GM18951 (cell line): ENCODE data around the gene HOMER2.
"Not testable (repeated sequence)": the region's sequence is repeated elsewhere in the genome, so short reads cannot be mapped to it uniquely, and the experiment has no call there.

ENCODE experiments used
- POLR2A ChIP-seq: IDR thresholded peaks from 4 replicates; pipeline ENCODE4 v1.6.1; 2011; ENCODE audit warnings: mild to moderate bottlenecking; ENCODE audit not compliant: insufficient read length, insufficient read depth; ENCODE audit errors: extremely low read depth
- in situ Hi-C: fragments of 300-500 bp; cut with MboI; formaldehyde crosslinking; loops from one replicate; pipeline ENCODE4 v1.12.0; 2022; ENCODE audit warnings: low sequenced_read_pairs, mixed read lengths, inconsistent platforms; ENCODE audit not compliant: unreplicated experiment

HOMER2 gene

DNA sequence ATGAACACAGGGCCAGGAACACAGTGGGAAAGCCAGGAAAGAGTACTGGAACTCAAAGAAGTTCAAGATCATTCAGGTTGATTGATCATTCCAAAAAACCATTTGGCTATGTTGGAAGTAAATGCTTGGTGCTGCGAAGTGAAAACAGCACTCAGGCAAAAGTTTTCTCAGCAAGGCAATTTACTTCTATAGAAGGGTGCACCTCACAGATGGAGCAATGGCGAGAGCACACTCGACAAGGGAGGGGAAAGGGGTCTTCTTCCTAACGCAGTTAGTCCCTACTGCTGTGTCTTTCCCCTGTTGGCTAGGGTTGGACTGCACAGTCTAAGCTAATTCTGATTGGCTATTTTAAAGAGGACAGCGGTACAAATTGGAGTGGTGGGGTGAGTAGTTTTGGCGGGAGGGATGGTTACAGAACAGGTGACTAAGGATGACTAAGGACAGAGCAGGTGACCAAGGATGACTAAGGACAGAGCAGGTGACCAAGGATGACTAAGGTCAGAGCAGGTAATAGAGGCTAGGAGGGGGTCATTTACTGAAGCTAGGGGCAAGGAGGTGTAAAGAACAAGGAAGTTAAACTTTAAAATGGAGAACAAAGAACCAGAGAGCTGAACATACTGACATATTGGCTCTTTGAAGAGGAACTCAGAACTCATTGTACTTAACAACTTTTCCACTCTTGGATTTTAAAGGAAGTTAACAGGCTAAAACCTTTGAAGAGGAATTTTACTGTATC is 43.3 kb downstream of the HOMER2 start:
- no peak for TF ChIP-seq POLR2A
- in situ Hi-C loops: no loop called here

GRCh38 chr15:82907350-82907749 is 45.2 kb downstream of the HOMER2 start:
- TF ChIP-seq POLR2A: no peak
- in situ Hi-C loops: no loop called here

DNA sequence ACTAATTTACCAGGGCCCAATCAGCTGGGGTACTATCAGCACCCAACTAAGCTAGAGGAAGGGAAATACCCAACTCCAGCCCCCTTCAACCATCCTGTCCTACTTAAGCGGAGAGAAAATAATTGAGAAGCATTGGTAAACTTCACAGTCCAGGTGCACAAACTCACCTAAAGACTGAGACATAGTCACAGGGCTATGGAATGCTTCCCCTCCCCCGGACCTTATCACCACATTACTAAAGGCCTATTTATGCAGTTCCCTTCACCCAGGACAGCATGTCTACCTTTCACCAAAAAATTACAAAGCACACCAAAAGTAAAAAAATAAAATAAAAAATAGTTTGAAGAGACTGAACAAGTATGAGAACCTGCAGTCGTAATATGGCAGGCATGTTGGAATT is 47.9 kb downstream of the HOMER2 start:
- TF ChIP-seq POLR2A: no peak
- in situ Hi-C loops: no loop called here

GRCh38 chr15:82903511-82903910 is 49.0 kb downstream of the HOMER2 start:
- no peak for TF ChIP-seq POLR2A
- in situ Hi-C loops: no loop called here

GRCh38 chr15:82901114-82901805 is 51.3 kb downstream of the HOMER2 start:
- in situ Hi-C loops: no loop called here
- TF ChIP-seq POLR2A: no peak

DNA sequence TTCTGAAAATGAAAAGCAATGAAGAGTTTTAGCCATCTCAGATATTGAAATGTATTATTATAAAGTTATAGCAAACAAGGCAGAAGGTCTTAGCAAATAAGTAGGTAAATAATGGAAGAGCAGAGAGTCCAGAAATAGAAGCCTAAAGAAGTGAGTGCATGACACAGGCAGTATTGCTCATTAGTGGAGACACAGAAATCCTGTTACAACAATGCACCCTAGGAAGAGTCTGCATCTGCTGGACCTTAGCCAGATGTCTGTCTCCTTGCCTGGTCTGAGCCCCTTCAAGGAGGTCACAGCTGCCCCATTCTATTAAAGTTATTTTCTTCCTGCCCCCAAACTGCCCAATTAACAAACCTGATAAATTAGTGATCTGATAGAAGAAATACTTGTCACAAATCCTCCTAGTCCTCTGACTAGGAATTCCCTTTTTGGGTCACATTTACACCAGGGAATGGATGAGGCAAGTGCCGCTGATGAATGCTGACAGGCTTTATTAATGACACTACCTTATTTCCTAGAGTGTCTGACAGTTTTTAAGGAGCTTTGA is 51.9 kb downstream of the HOMER2 start:
- TF ChIP-seq POLR2A: no peak
- in situ Hi-C loops: no loop called here

DNA sequence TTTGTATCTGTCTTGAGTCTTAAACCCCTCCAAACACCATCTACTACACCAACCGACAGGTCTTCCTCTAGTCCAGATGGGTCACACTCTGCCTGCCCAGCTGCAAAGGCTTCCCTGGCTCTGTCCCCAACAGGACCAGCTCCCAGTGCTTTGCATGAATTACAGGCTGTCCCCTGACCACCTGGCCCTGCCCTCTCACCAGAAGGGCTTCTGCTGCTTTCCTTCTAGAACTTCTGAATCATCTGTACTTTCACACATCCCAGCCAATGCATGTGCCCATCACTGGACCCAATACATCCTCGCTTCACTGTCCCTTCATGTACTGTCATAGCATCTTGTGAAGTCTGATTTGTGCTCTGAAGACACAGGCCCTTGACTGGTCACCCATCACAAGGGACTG is 53.6 kb downstream of the HOMER2 start:
- in situ Hi-C loops: no loop called here
- no peak for TF ChIP-seq POLR2A

GRCh38 chr15:82895983-82896382 is 56.5 kb downstream of the HOMER2 start:
- in situ Hi-C loops: no loop called here

GRCh38 chr15:82894971-82895520 is 57.5 kb downstream of the HOMER2 start:
- in situ Hi-C loops: no loop called here
- no peak for TF ChIP-seq POLR2A

More at GRCh38 chr15:82895983-82896382, 56.5 kb downstream of the HOMER2 start:
- TF ChIP-seq POLR2A: no peak

DNA sequence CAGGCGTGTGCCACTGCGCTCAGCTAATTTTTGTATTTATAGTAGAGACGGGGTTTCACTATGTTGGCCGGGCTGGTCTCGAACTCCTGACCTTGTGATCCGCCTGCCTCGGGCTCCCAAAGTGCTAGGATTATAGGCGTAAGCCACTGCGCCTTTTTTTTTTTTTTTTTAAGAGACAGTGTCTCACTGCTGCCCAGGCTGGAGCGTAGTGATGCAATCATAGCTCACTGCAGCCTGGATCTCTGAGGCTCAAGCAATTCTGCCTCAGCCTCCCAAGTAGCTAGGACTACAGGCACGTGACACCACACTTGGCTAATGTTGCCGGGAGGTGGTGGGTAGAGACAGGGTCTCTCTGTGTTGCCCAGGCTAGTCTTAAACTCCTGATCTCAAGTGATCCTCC is 59.0 kb downstream of the HOMER2 start:
- in situ Hi-C loops: not testable (repeated sequence)

DNA sequence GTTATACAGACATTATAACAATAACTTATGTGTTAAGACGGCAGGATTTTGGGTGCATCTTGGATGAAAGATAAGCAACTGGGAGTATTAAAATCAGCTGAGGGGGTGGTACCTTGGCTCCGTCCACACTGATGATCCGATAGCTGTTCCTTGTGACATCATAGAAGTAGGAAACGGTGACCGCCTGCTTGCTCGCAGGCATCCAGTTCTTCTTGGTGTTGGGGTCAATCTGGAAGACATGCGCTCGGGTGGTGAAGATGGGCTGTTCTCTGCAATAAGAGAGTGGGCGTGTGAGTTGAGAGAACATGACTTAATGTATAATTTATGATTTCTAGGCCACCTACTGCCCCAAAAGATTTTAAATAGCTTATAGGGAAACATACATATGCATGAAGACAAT is 59.9 kb downstream of the HOMER2 start:
- in situ Hi-C loops: no loop called here
- no peak for TF ChIP-seq POLR2A

GRCh38 chr15:82890995-82891390 is 61.5 kb downstream of the HOMER2 start:
- in situ Hi-C loops: no loop called here

GRCh38 chr15:82890338-82890994 is 62.1 kb downstream of the HOMER2 start:
- in situ Hi-C loops: no loop called here
- TF ChIP-seq POLR2A: no peak

More at GRCh38 chr15:82890995-82891390, 61.5 kb downstream of the HOMER2 start:
- no peak for TF ChIP-seq POLR2A
